ENCODE measurements around the gene SORCS2.
"Not testable (repeated sequence)": the region's sequence is repeated elsewhere in the genome, so short reads cannot be mapped to it uniquely, and the experiment has no call there.

SORCS2 gene

DNA sequence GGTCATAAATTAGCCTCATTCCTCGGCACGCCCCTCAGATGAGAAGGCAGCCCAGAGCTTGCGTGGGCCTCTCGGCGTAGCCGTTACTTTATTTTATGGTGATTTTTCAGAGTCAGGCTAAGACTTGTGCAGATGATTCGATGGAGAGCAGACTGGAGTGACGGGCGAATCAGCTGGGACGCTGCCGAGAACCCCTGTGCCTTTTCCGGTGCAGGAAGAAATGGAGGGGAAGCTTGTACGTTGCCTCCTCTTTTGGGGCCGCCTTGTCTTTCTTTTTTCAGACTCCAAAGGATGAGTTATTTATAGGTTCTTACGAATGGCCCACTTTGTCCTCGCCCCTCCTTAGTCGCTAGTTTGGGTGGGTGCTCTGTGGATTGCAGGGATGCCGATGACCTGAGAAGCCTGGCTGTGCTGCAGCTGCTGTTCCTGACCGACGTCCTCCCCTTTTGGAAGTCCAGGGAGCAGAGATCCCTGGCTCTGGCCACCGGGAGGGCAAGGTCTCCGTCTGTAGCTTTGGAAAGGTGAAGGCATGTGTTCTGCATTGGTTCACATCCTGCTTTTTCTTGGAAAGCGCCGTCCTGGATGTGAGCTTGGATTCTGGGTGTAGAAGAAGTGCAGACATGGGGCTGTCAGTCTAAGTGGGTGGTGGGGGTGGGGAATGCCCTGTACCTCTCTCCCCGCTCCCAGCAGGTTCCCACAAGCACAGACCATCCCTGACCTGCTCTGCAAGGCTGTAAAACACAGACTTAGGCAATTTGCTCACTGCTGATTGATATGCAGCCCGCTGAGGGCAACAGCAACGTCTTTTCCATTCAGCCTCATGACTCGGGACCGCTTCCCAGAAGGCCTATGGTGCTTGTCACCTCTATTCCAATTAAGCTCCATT is 9.3 kb downstream of the SORCS2 start:
- no peak for DNase-seq

GRCh38 chr4:7202411-7202810 is 10.1 kb downstream of the SORCS2 start:
- DNase-seq, result no peak

DNA sequence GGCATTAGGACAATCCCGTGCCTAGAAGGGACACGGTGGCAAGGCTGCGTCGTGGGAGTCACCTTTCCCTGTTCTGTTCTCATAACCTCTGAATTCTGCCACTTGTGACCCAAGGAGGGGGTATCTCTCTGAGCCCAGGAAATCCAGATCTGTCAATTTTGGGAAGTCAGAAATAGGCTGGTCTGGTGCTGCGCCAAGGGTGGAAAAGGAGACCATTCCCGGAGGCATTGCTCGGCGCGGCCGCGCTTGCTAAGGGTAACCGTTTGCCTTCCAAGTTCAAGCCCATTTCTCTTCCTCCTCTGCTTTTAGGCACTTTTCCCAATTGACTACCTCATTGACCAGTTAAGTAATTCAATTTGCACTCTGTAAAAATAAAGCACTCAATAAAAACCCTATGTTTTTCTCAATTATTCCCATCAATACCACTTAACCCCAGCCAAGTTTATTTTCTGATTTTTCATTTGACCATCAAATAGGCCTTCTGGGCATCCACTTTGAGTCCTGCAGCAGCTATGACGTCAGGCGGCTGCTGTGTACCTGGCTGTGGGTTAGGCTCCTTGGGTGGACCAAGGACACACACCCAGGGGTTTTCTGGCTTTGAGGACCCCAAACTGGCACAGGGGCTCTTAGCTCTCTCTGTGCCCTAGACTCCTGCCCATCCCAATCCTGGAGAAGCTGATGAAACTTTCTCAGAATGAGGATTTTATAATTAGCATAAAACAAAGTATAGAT is 12.5 kb downstream of the SORCS2 start:
- no peak for DNase-seq

DNA sequence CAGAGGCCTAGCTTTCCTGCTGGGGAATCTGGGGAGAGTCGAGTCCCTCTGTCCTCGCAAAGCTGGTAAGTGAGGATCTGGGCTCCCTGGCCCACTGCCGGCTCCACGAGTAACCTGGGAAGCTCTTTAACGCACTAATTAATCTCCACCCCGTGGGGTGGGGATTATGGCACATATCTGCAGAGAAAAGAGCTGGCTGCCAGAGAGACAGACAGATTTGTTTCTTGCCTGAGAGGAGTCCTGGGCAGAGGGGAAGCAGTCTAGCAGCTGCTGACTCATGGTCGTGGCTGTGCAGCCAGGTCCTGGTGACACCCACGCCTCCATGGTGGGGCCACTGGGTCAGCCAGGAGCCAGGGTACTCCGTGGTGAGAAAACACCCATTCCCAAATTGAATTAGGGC is 14.0 kb downstream of the SORCS2 start:
- peak; percentile 69 to 89 for DNase-seq

- DNase-seq, result peak in 1 of 2 experiments; percentile 44
Observed at GRCh38 chr4:7206911-7207567, 14.7 kb downstream of the SORCS2 start.

DNA sequence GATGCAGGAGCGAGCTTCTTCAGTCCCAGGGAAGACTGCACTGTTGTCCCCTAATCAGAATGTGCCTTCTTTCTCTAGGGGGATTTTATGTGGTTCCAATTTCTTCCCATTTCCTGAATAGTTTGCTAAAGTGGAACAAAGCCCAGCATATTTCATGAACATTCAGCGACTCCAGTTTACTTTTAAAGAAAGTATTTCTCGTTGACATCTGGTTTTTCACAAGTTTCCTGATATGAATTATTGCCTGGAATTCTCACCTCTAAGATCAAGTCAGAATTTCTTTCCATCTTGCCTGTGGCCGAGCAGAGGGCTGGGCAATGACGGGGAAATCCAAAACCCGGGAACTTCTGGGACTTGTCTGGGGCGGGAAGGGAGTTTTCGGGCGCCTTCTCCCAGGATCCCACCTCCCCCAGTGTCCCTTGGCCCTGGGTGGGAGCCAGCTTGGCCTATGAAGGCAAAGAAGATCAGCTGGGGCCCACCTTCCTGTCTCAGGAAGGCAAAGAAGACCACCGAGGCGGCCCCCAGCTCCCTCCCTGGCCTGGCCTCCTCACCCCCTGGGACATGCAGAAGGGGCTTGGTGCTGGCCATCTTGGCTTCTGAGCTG is 15.4 kb downstream of the SORCS2 start:
- DNase-seq, result no peak

DNA sequence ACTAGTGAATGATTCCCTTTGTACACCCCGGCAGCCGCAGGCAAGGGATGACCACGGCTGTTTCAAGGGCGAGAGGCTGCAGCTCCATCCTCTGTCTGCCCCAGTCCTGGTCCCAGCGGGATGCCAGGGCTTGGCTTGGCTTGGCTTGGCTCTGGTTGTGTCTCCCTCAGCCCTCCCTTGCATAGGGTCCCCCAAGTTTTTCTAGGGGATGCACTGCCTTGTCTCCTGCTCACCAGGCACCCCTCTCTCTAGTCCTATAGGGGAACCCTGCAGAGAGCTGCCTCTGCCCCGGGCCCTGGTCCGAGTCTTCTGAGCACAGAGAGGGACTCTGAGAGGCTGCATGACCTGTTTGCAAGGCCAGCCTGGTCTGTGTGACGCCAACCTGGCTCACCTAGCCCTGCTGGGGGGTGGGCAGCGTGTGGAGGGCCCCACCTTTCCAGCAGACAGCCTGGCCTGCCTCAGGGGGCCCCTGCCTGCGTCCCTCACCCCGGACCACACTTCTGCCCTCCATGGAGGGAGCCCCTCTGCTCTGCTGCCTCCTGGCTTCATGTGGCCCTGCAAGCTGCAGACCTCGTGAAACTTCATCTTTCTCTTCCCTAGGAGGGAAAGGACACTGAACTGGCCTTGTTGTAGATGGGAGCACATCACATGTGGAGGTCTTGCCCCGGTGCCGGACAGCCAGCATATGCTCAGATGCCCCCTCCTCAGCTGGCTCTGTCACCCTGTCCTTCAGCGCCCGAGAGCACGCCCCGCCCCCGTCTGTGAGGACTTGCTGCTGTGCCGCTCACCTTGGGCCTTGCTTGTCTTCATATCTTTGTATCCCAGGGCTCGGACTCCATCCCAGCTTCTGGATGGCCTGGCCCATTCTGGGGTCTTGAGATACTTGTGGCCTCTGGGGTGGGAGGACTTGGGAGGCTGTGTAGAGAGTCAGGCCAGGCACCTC is 16.4 kb downstream of the SORCS2 start:
- no peak for DNase-seq

DNA sequence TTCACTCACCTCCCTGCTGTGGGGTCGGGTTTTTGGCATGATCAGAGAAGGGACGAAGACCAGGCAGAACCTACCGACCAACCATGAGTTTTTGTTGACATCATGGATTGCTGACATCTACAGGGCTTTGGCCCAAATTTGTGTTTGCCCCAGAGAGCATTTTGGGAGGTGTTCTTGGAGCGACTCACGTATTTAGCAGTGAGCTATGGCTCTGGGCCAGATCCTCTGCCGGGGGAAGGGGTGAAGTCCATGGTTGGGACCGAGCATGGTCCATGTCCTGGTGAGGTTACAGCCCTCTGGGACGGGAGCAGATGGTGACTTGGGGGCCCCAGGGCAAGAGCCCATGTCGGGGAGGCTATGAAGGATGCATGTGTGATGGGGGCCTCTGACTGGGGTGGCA is 17.4 kb downstream of the SORCS2 start:
- DNase-seq, result no peak

DNA sequence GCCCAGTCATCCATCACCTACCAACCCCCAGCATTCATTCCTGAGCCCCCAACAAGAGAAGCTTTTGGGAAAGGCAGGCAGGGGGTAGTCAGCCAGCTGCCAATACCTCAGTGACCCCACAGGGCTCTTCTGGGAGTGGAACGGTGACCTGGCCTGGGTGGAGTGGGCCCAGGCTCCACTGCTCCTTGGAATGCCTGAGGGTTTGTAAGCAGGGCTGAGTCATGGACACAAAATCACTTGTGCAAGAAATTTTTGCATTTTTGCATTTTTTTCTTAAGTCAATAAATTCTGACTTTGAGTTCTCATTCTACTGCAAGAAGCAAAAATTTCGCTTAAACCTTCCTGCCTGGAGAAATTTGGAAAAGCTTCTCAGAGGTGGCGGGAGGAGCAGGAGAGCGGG is 18.5 kb downstream of the SORCS2 start:
- no peak for DNase-seq

DNA sequence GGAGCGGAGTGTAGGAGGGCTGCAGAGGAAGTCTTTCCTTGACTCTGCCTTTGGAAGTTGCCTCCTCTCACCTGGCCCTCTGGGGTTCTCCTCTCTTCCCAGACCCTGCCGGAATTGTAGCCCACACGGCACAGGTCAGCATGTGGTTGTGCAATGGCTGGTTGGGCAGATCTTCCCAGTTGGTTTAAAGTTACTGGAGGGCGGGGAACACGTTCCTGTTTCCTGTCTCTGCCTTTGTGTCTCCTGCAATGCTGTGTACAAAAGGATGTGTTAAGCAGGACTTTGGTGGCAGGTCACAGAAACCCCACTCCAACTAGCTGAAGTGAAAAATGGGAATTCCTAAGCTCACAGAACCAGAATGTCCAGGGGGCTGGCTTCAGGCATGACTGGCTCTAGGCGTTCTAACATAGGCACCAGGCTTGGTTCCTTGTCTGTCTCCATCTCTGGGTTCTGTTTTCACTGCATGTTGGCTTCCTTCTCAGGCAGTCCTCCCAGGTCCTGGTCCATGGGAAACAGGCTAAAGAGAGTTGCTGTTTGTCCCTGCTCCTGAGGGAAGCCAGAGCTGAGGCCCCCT is 19.9 kb downstream of the SORCS2 start:
- DNase-seq, result no peak

GRCh38 chr4:7212921-7213320 is 20.6 kb downstream of the SORCS2 start:
- DNase-seq, result no peak

DNA sequence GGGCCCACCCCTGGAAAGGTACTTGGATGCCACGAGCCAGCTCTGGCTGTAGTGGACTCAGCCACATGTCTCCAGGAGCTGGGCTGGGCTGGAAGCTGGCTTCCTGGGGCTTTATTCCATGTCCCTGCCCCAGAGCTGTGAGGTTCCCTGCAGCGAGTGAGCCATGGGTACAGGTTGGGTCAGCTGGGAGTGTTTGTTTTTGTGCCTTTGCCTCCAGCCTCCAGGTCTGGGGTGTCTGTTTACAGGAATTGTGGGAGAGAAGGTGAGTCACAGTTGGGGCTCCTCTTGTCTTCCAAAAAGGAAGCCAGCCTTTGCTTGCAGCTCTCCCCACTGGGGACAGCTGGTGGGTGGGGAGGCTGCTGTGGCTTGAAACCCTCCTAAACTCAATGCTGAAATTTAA is 21.5 kb downstream of the SORCS2 start:
- DNase-seq, result no peak

GRCh38 chr4:7214359-7214758 is 22.0 kb downstream of the SORCS2 start:
- no peak for DNase-seq

DNA sequence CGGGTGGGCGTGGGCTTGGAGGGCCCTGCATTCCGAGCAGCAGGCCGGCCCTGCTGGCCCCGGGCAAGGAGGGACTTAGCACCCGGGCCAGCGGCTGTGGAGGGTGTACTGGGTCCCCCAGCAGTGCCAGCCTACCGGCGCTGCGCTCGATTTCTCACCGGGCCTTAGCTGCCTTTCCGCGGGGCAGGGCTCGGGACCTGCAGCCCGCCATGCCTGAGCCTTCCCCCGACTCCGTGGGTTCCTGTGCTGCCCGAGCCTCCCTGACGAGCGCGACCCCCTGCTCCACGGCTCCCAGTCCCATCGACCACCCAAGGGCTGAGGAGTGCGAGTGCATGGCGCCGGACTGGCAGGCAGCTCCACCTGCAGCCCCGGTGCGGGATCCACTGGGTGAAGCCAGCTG is 22.8 kb downstream of the SORCS2 start:
- DNase-seq, result not testable (repeated sequence)

DNA sequence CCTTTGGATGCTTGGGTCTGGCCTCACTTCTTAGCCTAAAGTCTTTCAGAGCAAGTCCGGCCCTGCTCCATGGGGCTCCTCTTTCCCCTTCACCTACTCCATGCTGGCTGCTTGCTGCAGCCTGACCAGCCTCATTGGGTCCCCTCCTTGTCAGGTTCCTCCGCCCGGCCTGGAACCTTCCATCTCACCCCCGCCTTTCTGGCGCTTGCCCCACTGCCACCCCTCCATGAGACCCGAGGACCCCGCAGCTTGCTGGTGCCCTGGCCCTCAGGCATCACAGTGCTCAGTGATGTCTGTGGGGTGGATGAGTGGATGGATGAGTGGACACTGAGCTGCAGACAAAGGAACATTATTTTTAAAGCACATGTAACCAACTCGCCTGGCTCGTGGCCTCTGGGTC is 24.7 kb downstream of the SORCS2 start:
- no peak for DNase-seq

DNA sequence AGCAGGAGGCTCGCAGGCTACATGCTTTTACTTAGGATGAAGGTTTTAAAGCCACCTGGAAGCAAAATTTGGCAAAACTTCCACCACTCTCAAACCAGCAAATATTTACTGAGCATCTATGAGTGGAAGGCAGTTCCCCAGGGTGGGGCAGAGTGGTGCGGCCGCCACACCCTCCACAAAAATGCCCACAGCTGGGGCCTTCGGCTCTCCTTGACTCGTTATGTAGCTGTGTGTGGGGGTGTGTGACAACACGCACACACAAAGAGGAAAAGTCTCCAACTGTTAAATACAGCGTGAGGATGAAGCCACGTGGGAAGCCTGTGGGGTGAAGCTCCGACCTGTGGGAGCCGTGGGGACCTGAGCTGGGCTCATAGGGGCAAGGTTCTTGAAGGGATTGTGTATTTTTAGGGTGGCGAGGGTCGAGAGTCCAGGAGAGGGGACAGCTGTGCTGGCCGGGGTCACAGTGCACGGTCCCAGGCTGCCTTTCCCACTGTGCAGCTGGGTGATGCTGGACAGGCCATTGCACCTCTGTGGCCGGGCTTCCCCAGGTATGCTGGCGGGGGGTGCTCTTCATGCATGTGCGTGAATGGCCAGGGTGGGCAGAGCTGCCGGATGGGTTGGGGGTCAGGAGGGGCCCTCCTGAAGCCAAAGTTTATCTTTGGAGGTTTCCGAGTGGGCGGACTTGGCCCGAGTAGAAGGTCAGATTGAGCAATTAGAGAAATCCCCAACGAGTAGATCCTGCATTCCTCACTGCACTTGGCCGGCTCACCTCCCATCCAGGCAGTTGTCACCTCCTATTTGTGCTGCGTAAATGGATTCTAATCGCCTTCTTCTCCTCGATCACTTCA is 25.4 kb downstream of the SORCS2 start:
- DNase-seq, result no peak

DNA sequence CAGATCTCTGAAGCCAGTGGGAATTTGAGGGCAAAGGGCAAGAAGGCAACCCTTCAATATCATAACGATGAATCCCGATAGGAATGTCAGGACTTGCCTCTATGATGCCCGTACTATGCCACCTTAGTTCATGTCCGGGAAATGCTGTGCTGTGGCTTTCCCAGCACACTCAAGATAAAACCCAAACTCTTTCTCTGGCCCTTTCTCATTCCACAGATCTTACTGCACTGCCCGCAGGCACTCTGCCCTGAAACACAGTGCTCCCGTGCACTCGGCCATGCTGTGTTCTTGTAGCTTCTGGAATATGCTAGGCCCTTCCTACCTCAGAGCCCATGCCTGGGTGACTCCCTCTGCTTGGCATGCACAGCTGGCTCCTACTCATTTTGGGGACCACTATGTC is 26.3 kb downstream of the SORCS2 start:
- no peak for DNase-seq

- DNase-seq, result no peak
Observed at GRCh38 chr4:7222521-7222920, 30.2 kb downstream of the SORCS2 start.

DNA sequence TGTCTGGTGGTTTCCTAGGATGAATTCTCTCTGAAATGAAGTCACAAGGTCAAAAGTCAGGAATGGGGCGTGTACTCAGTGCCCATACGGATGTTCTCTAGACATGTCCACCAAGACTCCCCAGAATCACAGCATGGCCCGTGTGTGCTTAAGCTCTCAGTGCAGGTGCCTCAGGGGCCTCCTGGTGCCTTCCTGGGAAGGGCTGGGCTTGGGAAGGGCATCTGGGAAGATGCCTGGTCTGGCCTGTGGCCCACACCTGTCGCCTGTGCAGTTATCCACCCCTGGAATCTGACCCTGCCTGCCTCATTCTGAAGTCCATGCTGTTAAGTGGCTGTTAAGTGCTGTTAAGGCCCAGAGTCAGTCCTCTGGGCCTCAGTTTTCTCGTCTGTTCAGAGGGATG is 31.2 kb downstream of the SORCS2 start:
- DNase-seq, result peak in 1 of 2 experiments; percentile 49

DNA sequence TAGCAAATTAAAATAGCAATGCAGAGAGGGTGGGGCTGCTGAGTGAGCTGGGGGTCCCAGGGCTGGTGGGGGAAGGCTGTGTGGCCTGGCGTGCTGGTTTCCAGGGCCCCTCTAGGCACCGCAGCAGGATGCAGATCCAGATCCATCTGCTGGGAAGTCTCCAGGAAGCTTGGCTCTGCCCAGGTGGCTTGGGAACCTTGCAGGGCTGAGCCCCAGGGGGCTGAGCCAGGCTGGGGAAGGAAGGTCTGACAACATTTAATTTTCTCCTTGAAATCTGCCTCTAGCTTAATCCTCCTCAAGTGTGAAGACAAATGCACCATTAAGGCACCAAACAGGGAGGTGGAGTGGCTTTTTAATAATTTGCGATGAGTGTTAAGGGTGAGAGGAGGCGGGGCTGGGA is 31.7 kb downstream of the SORCS2 start:
- peak; percentile 96 to 98 for DNase-seq

All from NCI-H524 (cell line).